Stimulated activated CD4-positive, alpha-beta T cell treated with anti-CD3 and anti-CD28 coated beads, TNF-alpha, amount 100 ng/mL, for 48 hours (primary cell): ENCODE data around the gene ASB16.
"Not testable (repeated sequence)": the region's sequence is repeated elsewhere in the genome, so short reads cannot be mapped to it uniquely, and the experiment has no call there.

Experiments
- DNase-seq, 3 donors: peaks; one replicate each; pipeline ENCODE4 v3.0.0-alpha.2; 2020; ENCODE audit warnings: low read depth in 3 of 3

Gene ASB16

DNA sequence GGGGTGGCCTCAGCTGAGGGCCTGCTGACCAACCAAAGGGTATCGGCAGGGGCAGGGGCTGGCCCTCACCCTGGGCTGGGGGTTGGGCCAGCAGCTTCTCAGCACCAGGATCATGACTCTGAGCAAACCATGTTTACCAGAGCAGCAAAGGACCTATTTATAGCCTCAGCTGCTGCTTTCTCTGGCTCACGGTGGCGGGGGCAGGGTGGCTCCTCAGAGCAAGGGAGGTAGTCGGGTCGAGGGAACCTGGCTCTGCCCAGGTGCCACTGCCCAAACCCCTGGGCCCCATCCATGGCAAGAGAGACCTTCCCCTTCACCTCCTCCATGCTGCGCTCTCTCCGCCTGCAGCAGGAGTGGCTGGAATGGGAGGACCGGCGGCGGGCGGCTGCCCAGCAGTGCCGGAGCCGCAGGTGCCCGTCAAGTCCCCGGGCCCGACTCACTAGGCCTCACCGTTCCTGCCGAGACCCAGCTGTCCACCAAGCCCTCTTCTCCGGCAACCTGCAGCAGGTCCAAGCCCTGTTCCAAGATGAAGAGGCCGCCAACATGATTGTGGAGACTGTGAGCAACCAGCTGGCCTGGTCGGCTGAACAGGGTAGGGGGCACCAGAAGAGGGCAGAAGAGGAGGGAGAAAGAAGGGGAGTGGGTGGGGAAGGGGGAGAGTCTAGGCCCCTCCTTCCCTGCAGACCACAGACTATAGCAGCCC lies at the start of gene ASB16:
Gene ASB16, plus strand, starts transcription at position 206 of the 703 bp plus-strand sequence. Its CDS starts 86 bp downstream, at position 292.
- DNase-seq, result no peak

DNA sequence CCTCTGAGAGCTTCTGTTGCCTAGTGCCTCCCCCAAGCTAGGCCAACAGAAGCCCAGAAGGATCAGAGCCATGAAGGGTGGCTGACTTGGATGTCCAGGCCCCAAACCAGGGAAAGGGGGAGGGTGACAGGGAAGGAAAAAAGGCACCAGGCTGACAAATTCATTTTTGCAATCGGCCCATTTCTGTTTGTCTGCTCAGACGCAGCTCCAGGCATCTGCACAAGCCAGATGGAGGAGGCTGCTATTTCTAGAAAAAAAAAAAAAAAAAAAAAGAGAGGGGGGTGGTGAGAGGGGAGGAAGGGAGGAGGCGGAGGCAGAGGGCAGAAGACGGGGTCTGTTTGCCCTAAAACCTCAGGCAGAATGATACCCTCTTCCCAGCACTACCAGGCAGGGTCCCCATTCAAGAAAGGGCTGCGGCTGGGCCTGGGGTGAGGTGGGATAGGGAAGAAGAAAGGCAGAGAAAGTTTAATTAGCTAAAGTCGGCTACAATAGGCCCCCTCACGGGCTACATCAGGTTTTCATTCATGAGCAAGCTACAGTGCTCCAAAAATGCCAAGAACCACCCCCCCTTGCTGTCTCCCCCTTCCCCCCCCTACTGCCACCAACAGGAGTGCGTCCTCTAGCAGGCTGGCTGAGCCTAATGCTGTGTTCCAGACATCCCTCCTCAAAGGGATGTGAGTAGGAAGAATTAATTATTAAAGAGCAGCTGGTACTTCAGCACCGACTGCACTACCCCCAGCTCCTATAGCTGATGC lies 49.5 kb upstream of the ASB16 start:
- DNase-seq, result no peak

GRCh38 chr17:44121997-44122815 lies 48.3 kb upstream of the ASB16 start:
- DNase-seq, result no peak

DNA sequence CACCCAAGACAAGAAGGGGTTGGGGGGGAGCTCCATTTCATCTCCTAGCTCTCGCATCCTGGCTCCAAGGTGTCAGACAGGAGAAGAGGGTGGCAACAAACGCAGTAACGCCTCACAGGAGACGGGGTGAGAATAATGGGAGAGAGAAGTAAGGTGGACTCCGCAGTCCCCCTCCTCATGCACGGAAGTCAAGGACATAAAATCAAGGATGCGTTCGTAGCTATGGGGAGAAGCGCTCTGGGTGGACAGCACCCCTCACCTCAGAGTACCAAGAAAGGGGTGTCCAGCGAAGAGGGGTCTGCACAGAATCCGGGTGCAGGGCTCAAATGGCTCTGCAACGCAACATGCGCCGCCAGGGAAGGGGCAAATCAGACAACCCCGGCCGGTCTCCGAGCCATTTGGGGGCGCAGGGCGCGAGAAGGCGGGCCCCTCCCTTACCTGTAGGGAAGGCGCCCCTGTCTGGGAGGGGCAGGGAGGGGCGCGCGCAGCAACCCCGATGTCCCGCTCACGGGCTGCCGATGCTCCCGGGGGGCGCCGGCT lies 47.6 kb upstream of the ASB16 start:
- DNase-seq, result no peak

GRCh38 chr17:44123356-44124117 lies 47.0 kb upstream of the ASB16 start, which contains the start of gene HDAC5:
Gene HDAC5, minus strand, starts transcription at chr17:44123641. Its CDS starts 6,126 bp downstream, at chr17:44117515.
- DNase-seq, result peak; percentile 89 to 97 (median 91)

- no peak for DNase-seq
These were observed 46.4 kb upstream of the ASB16 start for GRCh38 chr17:44124118-44124438.

DNA sequence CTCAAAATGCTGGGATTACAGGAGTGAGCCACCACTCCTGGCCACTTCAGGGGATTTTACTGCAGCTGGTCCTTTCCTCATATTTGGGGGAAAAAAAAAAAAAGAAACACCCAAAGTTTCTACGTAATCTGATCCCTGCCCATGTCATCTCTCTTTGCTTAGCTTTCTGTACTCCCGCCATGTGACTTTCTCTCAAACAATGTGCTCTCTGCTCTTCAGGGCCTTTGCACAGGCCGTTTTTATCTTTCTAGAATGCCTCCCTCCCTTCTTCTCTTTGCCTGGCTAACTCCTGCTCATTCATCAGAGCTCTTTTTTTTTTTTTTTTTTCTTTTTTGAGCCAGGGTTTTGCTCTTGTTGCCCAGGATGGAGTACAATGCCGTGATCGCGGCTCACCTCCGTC lies 42.1 kb upstream of the ASB16 start:
- no peak for DNase-seq

DNA sequence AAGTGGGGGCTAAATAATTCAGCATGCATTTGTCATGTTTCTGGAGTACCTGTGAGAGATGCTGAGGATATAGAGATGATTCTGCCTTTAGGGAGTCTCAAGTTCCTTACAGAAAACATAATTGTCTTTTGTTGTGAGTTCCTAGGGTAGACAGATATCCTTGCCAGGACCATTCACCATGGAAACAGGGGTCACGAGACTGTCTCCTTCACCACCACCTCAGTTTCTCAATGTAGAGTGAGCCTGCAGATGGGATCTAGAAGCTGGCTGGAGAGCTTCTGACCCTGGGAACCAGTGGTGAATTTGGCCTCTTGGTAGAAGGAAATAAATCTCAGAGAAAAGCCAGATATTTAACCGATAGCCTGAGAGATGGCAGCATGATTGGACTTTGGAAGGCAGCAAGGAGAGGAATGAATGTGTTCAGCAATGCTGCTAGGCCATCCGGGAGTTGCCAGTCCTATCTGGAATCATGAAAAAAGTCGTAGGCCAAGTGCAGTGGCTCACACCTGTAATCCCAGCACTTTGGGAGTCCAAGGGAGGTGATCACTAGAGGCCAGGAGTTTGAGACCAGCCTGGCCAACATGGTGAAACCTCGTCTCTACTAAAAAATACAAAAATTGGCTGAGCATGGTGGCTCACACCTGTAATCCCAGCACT lies 39.7 kb upstream of the ASB16 start:
- no peak for DNase-seq

DNA sequence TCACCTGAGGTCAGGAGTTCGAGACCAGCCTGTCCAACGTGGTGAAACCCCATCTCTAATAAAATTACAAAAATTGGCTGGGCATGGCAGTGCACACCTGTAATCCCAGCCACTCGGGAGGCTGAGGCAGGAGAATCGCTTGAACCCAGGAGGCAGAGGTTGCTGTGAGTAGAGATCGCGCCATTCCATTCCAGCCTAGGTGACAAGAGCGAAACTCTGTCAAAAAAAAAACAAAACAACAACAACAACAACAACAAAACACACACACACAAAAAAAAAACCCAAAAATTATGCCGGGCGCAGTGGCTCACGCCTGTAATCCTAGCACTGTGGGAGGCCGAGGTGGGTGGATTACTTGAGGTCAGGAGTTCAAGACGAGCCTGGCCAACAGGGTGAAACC lies 39.1 kb upstream of the ASB16 start:
- DNase-seq, result not testable (repeated sequence)

DNA sequence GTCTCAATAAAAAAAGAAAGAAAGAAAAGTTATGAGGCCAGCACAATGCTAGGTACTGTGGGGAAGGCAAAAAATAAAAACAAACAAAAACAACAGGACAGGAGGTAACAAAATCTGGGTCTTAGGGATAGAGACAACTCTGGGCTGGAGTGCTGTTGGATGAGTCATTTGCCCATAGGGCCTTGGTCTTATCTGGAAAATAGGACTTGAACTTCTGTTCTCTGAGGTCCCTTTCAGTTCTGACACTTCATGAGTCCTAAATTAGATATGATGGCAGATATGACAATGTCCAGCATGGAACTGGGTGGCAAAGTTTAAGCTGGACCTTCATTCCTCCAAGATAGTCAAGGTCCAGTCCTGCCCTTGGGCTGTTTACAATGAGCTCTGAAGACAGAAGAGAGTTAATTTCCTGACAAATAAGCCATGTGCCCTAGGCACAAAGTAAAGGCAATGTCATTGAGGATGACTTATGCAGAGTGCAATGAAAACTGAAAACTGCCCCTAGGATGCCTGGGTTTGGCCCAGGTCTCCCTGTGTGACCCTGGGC lies 38.2 kb upstream of the ASB16 start:
- DNase-seq, result no peak

DNA sequence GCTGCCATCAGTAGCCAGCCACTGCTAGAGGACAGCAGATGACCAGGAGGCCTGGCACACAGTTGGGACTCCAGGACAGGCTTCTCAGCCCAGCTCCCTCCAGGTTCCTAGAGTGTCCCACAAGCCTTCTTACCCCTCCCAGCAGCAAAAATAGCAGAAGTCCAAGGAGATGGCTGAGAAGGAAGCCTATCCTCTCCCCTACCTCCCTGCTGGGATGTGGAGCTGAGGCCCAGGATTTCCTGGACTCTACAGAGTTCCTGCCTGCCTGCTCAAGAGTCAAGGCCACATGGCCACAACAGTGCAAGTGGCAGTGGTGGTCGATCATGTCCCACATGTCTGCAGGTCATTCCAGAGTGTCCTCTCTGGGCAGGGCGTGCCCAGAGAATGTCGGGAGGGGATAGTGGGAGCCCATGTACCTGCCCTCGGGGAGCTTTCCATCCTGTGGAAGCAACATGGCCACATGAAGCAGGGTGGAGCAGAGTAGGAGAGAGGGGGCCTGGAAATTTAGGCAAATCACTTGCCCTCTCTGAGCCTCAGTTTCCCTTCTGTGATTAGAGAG lies 36.5 kb upstream of the ASB16 start:
- no peak for DNase-seq

- DNase-seq, result no peak
These were observed 35.5 kb upstream of the ASB16 start for GRCh38 chr17:44134752-44135568.

DNA sequence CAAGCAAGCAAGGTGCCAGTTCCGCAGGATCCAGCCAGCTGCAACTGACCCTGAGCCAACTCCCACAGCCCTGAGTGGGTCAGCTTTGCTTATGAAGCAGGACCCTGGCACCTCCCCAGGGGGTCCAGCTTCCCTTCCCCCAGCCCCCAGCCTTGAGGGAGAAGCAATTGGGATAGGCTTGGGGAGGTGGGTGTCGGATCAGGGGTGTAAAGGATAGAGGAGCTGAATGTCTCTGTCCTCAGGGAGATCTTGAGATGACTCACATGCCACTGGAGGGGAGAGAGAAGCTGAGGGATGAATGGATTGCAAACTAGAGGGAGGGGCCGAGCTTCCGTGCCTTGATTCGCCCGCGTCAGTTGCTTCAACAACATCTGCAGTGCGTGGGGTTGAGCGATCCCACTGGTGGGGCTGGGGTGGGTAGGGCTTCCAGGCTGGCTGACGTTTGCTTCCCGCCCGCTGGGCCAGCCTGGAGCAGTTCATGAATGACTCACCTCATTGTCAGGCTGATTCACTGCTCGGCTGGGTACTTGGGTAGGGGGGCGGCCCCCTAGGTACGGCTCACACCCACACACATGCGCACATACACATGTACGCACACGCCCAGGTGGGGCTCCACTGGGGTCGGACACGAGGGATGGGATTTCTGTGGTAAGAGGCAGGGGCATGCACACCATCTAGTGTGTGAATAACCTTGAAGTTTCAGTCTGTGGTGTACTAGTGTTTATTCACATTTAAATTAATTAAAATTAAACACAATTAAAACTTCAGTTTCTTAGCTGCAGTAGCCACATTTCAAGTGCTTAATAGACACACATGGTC lies 32.4 kb upstream of the ASB16 start:
- DNase-seq, result peak; percentile 59 to 73 (median 66)

DNA sequence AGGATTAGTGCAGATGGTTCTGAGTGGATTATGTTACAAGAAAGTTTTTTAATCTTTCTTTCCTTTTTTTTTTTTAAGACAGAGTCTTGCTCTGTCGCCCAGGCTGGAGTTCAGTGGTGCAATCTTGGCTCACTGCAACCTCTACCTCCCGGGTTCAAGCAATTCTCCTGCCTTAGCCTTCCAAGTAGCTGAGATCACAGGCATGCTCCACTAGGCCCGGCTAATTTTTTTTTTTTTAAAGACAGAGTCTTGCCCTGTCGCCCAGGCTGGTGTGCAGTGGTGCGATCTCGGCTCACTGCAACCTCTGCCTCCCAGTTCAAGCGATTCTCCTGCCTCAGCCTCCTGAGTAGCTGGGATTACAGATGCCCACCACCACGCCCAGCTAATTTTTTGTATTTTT lies 26.6 kb upstream of the ASB16 start:
- not testable (repeated sequence) for DNase-seq

GRCh38 chr17:44144966-44145739 lies 25.4 kb upstream of the ASB16 start:
- no peak for DNase-seq

- DNase-seq, result no peak
These were observed 23.8 kb upstream of the ASB16 start for GRCh38 chr17:44146375-44147346.
